ENCODE data around the gene TMEM218.
"Not testable (repeated sequence)": the region's sequence is repeated elsewhere in the genome, so short reads cannot be mapped to it uniquely, and the experiment has no call there.

The TMEM218 gene

GRCh38 chr11:125091247-125091876 lies 20.1 kb downstream of the TMEM218 start:
- no peak for DNase-seq (ENCODE audit: low read depth in 1 of 2, low spot score in 1 of 2)
- no peak overlapping the region for H3K27ac ChIP-seq (replicated peaks)
- TF ChIP-seq SPI1 (IDR thresholded peaks at IDR 0.05; ENCODE audit: borderline replicate concordance, low read depth), result no peak
- TF ChIP-seq REST (IDR thresholded peaks at IDR 0.05; ENCODE audit: insufficient replicate concordance, low read depth), result no peak
- TF ChIP-seq GABPA (IDR thresholded peaks at IDR 0.05; ENCODE audit: low read depth), result no peak
- no peak for TF ChIP-seq POLR2AphosphoS5 (IDR thresholded peaks at IDR 0.05; ENCODE audit: low read depth)
- no peak for TF ChIP-seq CTCF (IDR thresholded peaks at IDR 0.05; ENCODE audit: insufficient read depth, low read length)
- H3K27me3 ChIP-seq (ENCODE audit: insufficient read depth, poor library complexity, severe bottlenecking), result no peaks in the 10 kb centered on the region
- H3K4me3 ChIP-seq (replicated peaks; ENCODE audit: insufficient read depth, low read length), result no peak overlapping the region

DNA sequence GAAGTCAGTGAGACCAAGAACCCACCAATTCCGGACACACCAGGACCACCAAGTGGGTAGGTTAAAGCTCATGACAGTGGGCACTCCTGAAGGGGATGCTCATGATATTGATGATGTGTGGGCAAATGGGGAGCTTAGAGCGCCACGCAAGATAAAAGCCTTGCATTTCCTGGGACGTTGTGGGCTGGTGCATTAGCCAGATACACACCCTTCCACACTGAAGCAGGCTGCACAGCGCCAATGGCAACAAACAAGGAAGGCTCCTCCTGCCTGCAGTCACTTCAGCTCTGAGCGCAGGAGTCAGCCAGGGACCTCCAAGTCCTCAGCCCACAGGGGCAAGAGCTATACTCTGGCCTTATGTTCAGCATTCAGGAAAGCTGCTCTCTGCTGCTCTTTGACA lies 20.6 kb downstream of the TMEM218 start:
- no peaks in the 10 kb centered on the region for H3K27me3 ChIP-seq (ENCODE audit: insufficient read depth, poor library complexity, severe bottlenecking)
- H3K4me3 ChIP-seq (replicated peaks; ENCODE audit: insufficient read depth, low read length), result no peak overlapping the region
- H3K27ac ChIP-seq (replicated peaks), result no peak overlapping the region
- TF ChIP-seq GABPA (IDR thresholded peaks at IDR 0.05; ENCODE audit: low read depth) (no peak), CTCF (IDR thresholded peaks at IDR 0.05; ENCODE audit: insufficient read depth, low read length) (no peak), SPI1 (IDR thresholded peaks at IDR 0.05; ENCODE audit: borderline replicate concordance, low read depth) (no peak), REST (IDR thresholded peaks at IDR 0.05; ENCODE audit: insufficient replicate concordance, low read depth) (no peak), POLR2AphosphoS5 (IDR thresholded peaks at IDR 0.05; ENCODE audit: low read depth) (no peak)
- no peak for DNase-seq (ENCODE audit: low read depth in 1 of 2, low spot score in 1 of 2)

GRCh38 chr11:125090151-125090550 lies 21.3 kb downstream of the TMEM218 start:
- not testable (repeated sequence) for H3K27ac ChIP-seq (replicated peaks); DNase-seq (ENCODE audit: low read depth in 1 of 2, low spot score in 1 of 2); H3K4me3 ChIP-seq (replicated peaks; ENCODE audit: insufficient read depth, low read length); H3K27me3 ChIP-seq (ENCODE audit: insufficient read depth, poor library complexity, severe bottlenecking)

- H3K27me3 ChIP-seq (ENCODE audit: insufficient read depth, poor library complexity, severe bottlenecking); H3K27ac ChIP-seq (replicated peaks); DNase-seq (ENCODE audit: low read depth in 1 of 2, low spot score in 1 of 2); H3K4me3 ChIP-seq (replicated peaks; ENCODE audit: insufficient read depth, low read length): not testable (repeated sequence)
Observed at GRCh38 chr11:125089481-125089880, 21.9 kb downstream of the TMEM218 start.

Measured in HL-60 (cell line).